ENCODE data around the gene ADGRV1. TPM values are rescaled to one million over a fixed set of nuclear protein-coding genes. Genes with fewer than 3 reads are reported as not detected.

ADGRV1 gene
- total RNA-seq, 2 donors from 2014 or later = 1.4 TPM; not detected in 1

- Histone ChIP-seq H3K4me3 (no peak overlapping the region), H3K27ac (no peak overlapping the region), H3K9me3 (no peaks in the 10 kb centered on the region), H3K4me1 (ENCODE audit: control insufficient read depth in 1 of 2, low read depth in 2 of 2) (no peaks in the 10 kb centered on the region), H3K36me3 (no peaks in the 10 kb centered on the region), H3K27me3 (replicated peaks; ENCODE audit: insufficient read depth) (no peaks in the 10 kb centered on the region)
- TF ChIP-seq, protein P1, sequence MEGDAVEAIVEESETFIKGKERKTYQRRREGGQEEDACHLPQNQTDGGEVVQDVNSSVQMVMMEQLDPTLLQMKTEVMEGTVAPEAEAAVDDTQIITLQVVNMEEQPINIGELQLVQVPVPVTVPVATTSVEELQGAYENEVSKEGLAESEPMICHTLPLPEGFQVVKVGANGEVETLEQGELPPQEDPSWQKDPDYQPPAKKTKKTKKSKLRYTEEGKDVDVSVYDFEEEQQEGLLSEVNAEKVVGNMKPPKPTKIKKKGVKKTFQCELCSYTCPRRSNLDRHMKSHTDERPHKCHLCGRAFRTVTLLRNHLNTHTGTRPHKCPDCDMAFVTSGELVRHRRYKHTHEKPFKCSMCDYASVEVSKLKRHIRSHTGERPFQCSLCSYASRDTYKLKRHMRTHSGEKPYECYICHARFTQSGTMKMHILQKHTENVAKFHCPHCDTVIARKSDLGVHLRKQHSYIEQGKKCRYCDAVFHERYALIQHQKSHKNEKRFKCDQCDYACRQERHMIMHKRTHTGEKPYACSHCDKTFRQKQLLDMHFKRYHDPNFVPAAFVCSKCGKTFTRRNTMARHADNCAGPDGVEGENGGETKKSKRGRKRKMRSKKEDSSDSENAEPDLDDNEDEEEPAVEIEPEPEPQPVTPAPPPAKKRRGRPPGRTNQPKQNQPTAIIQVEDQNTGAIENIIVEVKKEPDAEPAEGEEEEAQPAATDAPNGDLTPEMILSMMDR (IDR thresholded peaks at IDR 0.05) = no peak
- no peak for DNase-seq (ENCODE audit: low spot score)
- no peak for ATAC-seq (ENCODE audit: insufficient number of reproducible peaks, low FRiP score, low read depth)
Observed at GRCh38 chr5:91135475-91136248, 577.1 kb downstream of the ADGRV1 start.

DNA sequence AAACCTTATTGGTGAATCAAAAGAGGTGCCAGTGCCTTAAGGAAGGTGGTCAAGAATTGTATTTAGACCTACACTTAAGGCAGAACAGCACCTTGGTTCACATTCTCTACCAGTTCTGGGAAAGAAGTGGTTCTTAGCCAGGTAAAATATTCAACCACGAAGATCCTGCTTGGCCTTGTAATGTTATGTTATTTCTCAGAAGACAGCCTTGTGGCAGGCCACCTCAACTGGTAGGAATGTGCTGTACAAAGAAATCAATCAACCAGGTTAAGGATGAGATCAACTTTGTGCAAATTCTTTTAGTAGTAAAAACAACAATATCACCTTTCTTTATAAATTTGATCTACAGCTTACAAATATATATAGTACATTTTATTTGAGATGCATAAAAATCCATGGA lies 577.7 kb downstream of the ADGRV1 start:
- H3K9me3 ChIP-seq = no peaks in the 10 kb centered on the region
- TF ChIP-seq, protein P1 (IDR thresholded peaks at IDR 0.05) = no peak
- no peak overlapping the region for H3K4me3 ChIP-seq
- H3K27ac ChIP-seq = no peak overlapping the region
- no peak for ATAC-seq (ENCODE audit: insufficient number of reproducible peaks, low FRiP score, low read depth)
- DNase-seq (ENCODE audit: low spot score) = no peak
- no peaks in the 10 kb centered on the region for H3K4me1 ChIP-seq (ENCODE audit: control insufficient read depth in 1 of 2, low read depth in 2 of 2)
- H3K36me3 ChIP-seq = no peaks in the 10 kb centered on the region
- H3K27me3 ChIP-seq (replicated peaks; ENCODE audit: insufficient read depth) = no peaks in the 10 kb centered on the region

GRCh38 chr5:91137647-91138046 lies 579.0 kb downstream of the ADGRV1 start:
- H3K4me3 ChIP-seq = no peak overlapping the region
- DNase-seq (ENCODE audit: low spot score) (no peak), ATAC-seq (ENCODE audit: insufficient number of reproducible peaks, low FRiP score, low read depth) (no peak)
- TF ChIP-seq, protein P1 (IDR thresholded peaks at IDR 0.05) = no peak
- no peaks in the 10 kb centered on the region for H3K36me3 ChIP-seq
- peaks cover 8 to 13% of the 10 kb centered on the region in 2 donors for H3K4me1 ChIP-seq (ENCODE audit: control insufficient read depth in 1 of 2, low read depth in 2 of 2)
- no peak overlapping the region for H3K27ac ChIP-seq
- H3K9me3 ChIP-seq = no peaks in the 10 kb centered on the region
- no peaks in the 10 kb centered on the region for H3K27me3 ChIP-seq (replicated peaks; ENCODE audit: insufficient read depth)

- H3K4me1 ChIP-seq (ENCODE audit: control insufficient read depth in 1 of 2, low read depth in 2 of 2) = peaks cover 19 to 33% of the 10 kb centered on the region in 2 donors
- H3K27ac ChIP-seq = no peak overlapping the region
- no peaks in the 10 kb centered on the region for H3K9me3 ChIP-seq
- TF ChIP-seq, protein P1 (IDR thresholded peaks at IDR 0.05) = no peak
- H3K27me3 ChIP-seq (replicated peaks; ENCODE audit: insufficient read depth) = no peaks in the 10 kb centered on the region
- H3K4me3 ChIP-seq = no peak overlapping the region
- H3K36me3 ChIP-seq = no peaks in the 10 kb centered on the region
- no peak for ATAC-seq (ENCODE audit: insufficient number of reproducible peaks, low FRiP score, low read depth)
- DNase-seq (ENCODE audit: low spot score) = no peak
Observed at GRCh38 chr5:91139572-91140200, 581.1 kb downstream of the ADGRV1 start.

- Histone ChIP-seq H3K27ac (no peak overlapping the region), H3K36me3 (no peaks in the 10 kb centered on the region), H3K9me3 (no peaks in the 10 kb centered on the region), H3K4me1 (ENCODE audit: control insufficient read depth in 1 of 2, low read depth in 2 of 2) (peaks cover 19 to 43% of the 10 kb centered on the region in 2 donors), H3K4me3 (no peak overlapping the region), H3K27me3 (replicated peaks; ENCODE audit: insufficient read depth) (no peaks in the 10 kb centered on the region)
- DNase-seq (ENCODE audit: low spot score) (no peak), ATAC-seq (ENCODE audit: insufficient number of reproducible peaks, low FRiP score, low read depth) (no peak)
- TF ChIP-seq, protein P1 (IDR thresholded peaks at IDR 0.05) = no peak
Observed at GRCh38 chr5:91140657-91141056, 582.1 kb downstream of the ADGRV1 start.
